Activated CD8-positive, alpha-beta T cell treated with anti-CD3 and anti-CD28 coated beads for 36 hours (primary cell): Measurements from ENCODE around the gene COPS9. TPM values are rescaled to one million over a fixed set of nuclear protein-coding genes. Genes with fewer than 3 reads are reported as not detected.

Experiments
- ATAC-seq: fragments of 200-7000 bp; cut with Tn5 transposase; one replicate; pipeline ENCODE4 v1.10.0; 2021; ENCODE audit warnings: mild to moderate bottlenecking, moderate library complexity
- CTCF ChIA-PET: fragments of 350-600 bp; sonication (Branson Sonifier 250); formaldehyde crosslinking; loops from one replicate; lab custom pipeline; 2021; ENCODE audit warnings: antibody characterized with exemption; lab: Charles Lee
- POLR2A ChIA-PET: fragments of 350-600 bp; sonication (Branson Sonifier 250); formaldehyde crosslinking; loops from one replicate; lab custom pipeline; 2021; ENCODE audit warnings: antibody characterized with exemption; lab: Charles Lee
- DNase-seq: peaks from one replicate; pipeline ENCODE4 v3.0.0-alpha.2; 2020
- H3K27ac Mint-ChIP-seq: one replicate; pipeline ENCODE4 v1.8.0; 2021; ENCODE audit warnings: mild to moderate bottlenecking, mixed read lengths
- H3K27me3 Mint-ChIP-seq: one replicate; pipeline ENCODE4 v1.8.0; 2021; ENCODE audit warnings: mixed read lengths
- H3K36me3 Mint-ChIP-seq: one replicate; pipeline ENCODE4 v1.8.0; 2021; ENCODE audit warnings: low read depth, mixed read lengths
- H3K4me1 Mint-ChIP-seq: one replicate; pipeline ENCODE4 v1.8.0; 2021; ENCODE audit warnings: low read depth, mixed read lengths
- H3K4me3 Mint-ChIP-seq: one replicate; pipeline ENCODE4 v1.8.0; 2021; ENCODE audit warnings: mild to moderate bottlenecking, moderate library complexity, mixed read lengths
- H3K9me3 Mint-ChIP-seq: one replicate; pipeline ENCODE4 v1.8.0; 2021; ENCODE audit warnings: mixed read lengths
- intact Hi-C: fragments of 100-400 bp; cut with micrococcal nuclease; formaldehyde crosslinking; loops from one replicate; pipeline ENCODE4 v1.10.0; 2022
- total RNA-seq, 2 experiments: library from RNA; stranded (reverse); gene quantifications; one replicate each; pipeline ENCODE4 v1.2.3, GENCODE V29; 2021
- TF ChIP-seq, protein P1 (sequence below): fragments of 200-600 bp; IDR thresholded peaks from one replicate; pipeline ENCODE4 v1.8.0; 2022; ENCODE audit warnings: antibody characterized with exemption, mild to moderate bottlenecking

COPS9 gene
- total RNA-seq, 2 experiments from 2014 or later, result 107 to 120 TPM

DNA sequence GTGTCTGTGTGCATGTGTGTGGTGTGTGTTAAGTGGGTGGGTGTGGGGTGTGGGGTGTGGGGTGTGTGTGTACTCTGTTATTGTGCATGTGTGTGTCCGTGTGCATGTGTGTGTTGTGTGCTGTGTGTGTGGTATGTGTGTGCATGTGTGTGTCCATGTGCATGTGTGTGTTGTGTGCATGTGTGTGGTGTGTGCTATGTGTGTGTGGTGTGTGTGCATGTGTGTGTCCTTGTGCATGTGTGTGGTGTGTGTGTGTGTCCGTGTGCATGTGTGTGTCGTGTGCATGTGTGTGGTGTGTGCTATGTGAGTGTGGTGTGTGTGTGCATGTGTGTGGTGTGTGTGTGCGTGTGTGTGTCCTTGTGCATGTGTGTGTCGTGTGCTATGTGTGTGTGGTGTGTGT is 11.3 kb upstream of the COPS9 start:
- POLR2A ChIA-PET, result no interaction called here
- no peaks in the 10 kb centered on the region for H3K9me3 Mint-ChIP-seq
- intact Hi-C loops, result no loop called here
- DNase-seq (no peak), ATAC-seq (no peak)
- peaks cover 13% of the 10 kb centered on the region for H3K27me3 Mint-ChIP-seq
- CTCF ChIA-PET, result no interaction called here
- H3K4me3 Mint-ChIP-seq, result no peak overlapping the region
- TF ChIP-seq, protein P1, sequence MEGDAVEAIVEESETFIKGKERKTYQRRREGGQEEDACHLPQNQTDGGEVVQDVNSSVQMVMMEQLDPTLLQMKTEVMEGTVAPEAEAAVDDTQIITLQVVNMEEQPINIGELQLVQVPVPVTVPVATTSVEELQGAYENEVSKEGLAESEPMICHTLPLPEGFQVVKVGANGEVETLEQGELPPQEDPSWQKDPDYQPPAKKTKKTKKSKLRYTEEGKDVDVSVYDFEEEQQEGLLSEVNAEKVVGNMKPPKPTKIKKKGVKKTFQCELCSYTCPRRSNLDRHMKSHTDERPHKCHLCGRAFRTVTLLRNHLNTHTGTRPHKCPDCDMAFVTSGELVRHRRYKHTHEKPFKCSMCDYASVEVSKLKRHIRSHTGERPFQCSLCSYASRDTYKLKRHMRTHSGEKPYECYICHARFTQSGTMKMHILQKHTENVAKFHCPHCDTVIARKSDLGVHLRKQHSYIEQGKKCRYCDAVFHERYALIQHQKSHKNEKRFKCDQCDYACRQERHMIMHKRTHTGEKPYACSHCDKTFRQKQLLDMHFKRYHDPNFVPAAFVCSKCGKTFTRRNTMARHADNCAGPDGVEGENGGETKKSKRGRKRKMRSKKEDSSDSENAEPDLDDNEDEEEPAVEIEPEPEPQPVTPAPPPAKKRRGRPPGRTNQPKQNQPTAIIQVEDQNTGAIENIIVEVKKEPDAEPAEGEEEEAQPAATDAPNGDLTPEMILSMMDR, result no peak
- H3K27ac Mint-ChIP-seq, result no peak overlapping the region
- no peaks in the 10 kb centered on the region for H3K4me1 Mint-ChIP-seq
- H3K36me3 Mint-ChIP-seq, result no peaks in the 10 kb centered on the region

DNA sequence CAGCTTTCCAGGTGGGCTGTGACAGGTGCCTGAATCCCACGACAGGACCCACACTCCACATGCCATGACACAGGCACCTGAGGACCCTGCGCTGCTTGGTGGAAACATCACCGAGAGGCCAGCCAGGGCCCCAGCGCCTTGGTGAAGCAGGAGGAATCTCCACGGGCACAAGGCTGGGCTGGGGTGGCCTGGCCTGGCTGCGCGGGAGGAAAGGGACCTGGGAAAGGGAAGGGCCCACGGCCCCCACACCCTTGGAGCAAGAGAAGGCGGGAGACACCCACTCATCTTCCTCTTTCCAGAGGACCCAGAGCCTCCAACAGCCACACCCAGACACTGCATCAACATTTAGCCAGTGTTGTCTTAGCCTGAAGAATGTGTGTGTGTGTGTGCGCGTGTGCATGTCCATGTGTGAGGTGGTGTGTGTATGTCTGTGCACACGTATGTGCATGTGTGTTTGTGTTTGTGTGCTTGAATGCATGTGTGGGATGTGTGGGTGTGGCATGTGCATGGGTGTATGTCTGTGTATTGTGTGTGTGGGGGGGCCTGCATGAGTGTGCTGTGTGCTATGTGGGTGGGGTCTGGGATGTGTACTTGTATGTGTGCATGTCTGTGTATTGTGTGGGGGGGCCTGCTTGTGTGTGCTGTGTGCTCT is 10.6 kb upstream of the COPS9 start:
- no peak for ATAC-seq
- H3K27me3 Mint-ChIP-seq, result peaks cover 9% of the 10 kb centered on the region
- TF ChIP-seq, protein P1, result no peak
- H3K9me3 Mint-ChIP-seq, result no peaks in the 10 kb centered on the region
- ChIA-PET CTCF (interaction anchor here (6.2 kb wide), 1 partner anchor 87 kb away, joined by 100 read pairs; no protein-coding TSS in a partner anchor), POLR2A (no interaction called here)
- no peak overlapping the region for H3K4me3 Mint-ChIP-seq
- no peak for DNase-seq
- H3K4me1 Mint-ChIP-seq, result no peaks in the 10 kb centered on the region
- no peaks in the 10 kb centered on the region for H3K36me3 Mint-ChIP-seq
- no peak overlapping the region for H3K27ac Mint-ChIP-seq
- intact Hi-C loops, result no loop called here

DNA sequence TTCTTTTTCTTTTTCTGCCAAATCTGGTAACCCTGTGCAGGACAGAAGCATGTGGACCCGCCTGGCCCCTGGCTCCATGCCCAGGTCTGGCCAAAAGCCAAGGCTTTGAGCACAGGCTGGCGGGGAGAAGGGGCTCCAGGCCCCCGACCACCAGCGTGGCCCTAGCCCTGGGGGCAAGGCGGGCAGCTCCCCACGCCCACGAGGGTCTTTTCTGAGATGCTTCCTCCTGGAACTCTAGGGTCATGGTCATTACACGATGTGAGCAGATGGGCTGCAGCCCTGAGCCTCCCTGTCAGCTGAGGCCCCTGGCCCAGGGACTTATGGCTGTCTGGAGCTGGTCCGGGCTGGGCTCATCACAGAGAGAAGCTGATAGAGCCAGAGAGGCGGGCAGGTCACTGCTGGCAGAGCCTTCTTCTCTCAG is 10.0 kb upstream of the COPS9 start:
- Mint-ChIP-seq H3K36me3 (no peaks in the 10 kb centered on the region), H3K4me3 (no peak overlapping the region), H3K27ac (no peak overlapping the region), H3K27me3 (peaks cover 7% of the 10 kb centered on the region), H3K4me1 (no peaks in the 10 kb centered on the region), H3K9me3 (no peaks in the 10 kb centered on the region)
- no peak for ATAC-seq
- DNase-seq, result no peak
- TF ChIP-seq, protein P1, result no peak
- intact Hi-C loops, result no loop called here
- ChIA-PET CTCF (interaction anchor here (1.3 to 6.2 kb wide), 3 partner anchors 31 to 86 kb away, joined by 3 to 100 read pairs (median 25); no protein-coding TSS in a partner anchor), POLR2A (no interaction called here)

DNA sequence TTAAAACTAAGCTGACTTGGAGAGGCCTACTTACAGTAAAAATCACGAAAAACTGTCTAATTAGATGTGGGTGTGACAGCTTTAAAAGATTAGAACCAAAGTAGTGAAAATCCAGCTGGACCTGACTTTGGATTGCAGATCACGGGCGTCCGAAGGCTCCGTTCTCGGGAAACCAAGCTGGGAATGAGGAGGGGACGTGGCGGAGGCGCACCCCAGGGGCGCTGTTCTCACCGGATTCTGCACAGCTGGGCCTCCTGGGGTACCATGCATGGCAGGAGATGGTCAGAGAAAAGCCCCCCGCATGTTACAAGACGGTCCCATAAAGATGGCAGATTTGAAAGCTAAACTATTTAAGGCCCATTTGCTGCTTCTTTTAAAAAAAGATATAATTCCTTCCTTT is 9.4 kb upstream of the COPS9 start:
- ChIA-PET POLR2A (no interaction called here), CTCF (interaction anchor here (1.3 to 6.2 kb wide), 3 partner anchors 32 to 86 kb away, joined by 3 to 100 read pairs (median 25); no protein-coding TSS in a partner anchor)
- H3K36me3 Mint-ChIP-seq, result no peaks in the 10 kb centered on the region
- no peak overlapping the region for H3K4me3 Mint-ChIP-seq
- H3K27ac Mint-ChIP-seq, result no peak overlapping the region
- peaks cover 7% of the 10 kb centered on the region for H3K27me3 Mint-ChIP-seq
- intact Hi-C loops, result no loop called here
- no peak for DNase-seq
- TF ChIP-seq, protein P1, result no peak
- H3K4me1 Mint-ChIP-seq, result no peaks in the 10 kb centered on the region
- no peaks in the 10 kb centered on the region for H3K9me3 Mint-ChIP-seq
- no peak for ATAC-seq

DNA sequence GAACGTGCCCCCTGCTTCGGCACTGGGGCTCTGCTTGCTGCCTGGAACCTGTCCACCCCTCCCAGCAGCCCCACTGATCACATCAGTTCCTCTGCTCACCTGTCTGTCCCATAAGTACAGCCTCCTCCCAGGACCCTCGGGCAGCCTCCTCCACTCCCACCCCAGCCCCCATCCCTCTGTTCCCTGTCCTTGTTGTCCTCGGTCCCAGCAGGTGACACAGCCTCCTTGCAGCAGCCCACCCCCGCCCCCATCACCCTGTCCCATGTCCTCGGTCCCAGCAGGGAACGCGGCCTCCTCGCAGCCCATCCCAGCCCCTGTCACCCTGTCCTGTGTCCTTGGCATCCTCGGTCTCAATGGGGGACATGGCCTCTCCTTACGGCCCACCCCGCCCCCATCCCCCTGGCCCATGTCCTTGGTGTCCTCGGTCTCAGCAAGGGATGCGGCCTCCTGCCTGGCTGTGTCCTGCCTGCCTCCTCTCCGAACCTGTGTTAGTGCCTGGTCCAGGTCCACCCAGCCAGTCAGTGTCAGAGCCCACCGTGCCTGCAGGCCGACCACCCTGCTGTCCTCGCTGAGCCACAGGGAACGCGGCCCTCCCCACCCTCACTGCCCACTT is 8.7 kb upstream of the COPS9 start:
- Mint-ChIP-seq H3K9me3 (no peaks in the 10 kb centered on the region), H3K4me1 (no peaks in the 10 kb centered on the region), H3K27ac (no peak overlapping the region), H3K27me3 (peaks cover 4% of the 10 kb centered on the region), H3K36me3 (no peaks in the 10 kb centered on the region), H3K4me3 (no peak overlapping the region)
- CTCF ChIA-PET, result interaction anchor here (0.8 to 6.2 kb wide), 12 partner anchors 9 to 131 kb away, joined by 3 to 100 read pairs (median 4); partner anchors contain the start of gene COPS9
- intact Hi-C loops, result loop anchor here (1.0 kb wide), 1 partner anchor 83 kb away; no protein-coding TSS in a partner anchor
- DNase-seq (no peak), ATAC-seq (no peak)
- POLR2A ChIA-PET, result no interaction called here
- TF ChIP-seq, protein P1, result no peak
